ENCODE measurements around the gene DUSP8.

Gene DUSP8

DNA sequence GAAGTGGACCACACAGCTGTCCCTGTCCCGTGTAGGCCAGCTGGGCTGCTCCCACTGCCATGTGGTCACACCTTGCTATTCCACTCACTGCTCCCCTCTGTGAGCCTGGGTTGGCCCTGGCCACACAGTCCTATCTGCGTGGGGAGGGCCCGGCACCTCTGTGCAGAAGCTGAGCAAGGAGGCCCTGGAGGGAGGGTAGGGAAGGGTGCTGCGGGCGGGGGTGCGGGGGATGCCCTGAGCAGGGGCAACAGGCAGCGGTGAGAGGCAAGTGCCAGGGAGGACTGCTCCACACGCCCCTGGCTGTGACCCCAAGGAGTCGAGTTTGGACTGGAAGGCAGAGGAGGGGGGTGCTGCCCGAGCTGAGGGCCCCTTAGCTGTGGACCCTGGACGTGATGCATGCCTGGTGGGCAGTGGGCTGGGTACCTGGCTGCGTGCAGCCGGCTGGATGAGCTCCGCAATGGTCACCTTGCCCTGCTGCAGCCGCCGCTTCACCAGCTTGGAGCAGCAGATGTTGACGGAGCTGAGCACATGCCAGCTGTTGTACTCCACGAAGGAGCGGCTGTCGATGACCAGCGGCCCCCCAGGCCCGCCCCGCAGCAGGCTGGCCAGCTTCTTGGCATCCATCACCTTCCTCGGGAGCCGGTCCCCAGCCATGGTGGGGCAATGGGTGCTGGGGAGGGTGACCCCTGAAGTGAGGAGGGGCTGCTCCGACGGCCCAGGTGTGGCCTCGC is 6.7 kb downstream of the DUSP8 start:
- DNase-seq, result no peak

DNA sequence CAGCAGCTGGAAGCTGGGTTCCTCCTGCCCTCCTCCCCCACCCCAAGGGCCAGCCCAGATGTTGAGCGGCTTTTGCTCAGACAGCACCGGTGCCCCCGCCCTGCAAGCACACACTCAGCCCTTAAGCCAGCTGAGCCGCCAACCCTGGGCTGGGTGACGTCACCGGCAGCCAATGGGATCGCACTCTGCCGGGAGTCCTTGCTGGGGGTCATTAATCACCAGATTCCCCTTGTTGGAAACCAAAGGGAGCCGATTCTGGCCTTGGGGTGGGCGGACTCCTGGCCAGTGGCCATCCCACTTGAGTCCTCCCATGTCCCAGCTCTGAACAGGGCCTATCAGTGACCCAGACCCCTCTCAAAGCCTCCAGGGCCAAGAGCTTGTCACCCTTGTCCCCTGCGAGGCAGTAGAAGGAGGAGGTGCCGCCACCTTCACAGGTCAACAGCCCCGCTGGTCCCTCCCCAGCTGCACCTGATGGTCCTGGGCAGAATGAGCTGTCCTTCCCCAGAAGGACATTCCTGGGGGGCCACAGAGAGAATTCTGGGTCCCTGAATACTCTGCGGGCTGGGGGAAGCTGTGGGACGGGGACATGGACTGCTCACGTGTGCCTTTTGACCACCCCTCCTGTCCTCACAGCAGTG is 7.4 kb downstream of the DUSP8 start:
- DNase-seq, result peak; percentile 94

DNA sequence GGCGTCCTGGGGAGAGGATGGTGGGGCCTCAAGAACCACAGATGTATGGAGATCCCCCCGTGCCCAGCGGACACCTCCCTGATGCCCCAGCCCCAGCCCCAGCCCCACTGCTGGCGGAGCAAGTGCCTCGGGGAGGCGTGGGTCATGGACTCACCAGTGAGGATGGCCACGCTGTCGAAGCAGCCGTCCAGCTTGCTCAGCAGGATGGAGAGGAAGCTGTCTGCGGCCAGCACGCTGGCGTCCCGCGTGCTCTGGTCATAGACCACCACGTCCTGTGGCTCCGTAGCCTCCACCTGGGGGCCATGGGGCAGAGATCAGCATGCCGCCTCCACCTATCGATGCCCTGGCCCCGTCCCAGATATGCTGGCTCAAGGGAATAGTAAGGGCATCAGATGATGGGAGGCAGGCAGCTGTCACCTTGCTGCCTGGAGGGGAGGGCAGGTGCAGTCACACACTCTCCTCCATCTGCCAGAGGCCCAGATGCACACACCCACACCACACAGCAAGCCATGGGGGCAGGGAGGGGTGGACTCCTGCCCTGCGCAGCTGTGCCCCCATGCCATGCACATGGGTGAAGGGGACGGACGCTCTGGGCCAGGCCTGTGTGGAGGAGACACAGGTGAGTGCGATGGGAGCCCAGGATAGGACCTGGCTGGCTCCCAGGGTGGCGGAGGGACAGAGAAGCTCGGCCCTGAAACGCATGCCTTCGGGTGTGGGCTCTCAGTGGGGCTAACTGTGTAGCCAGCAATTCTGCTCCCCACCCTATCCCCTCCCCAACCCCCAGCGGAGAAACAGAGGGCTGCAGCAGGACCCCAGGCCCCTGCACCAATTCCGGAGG is 8.2 kb downstream of the DUSP8 start:
- no peak for DNase-seq

DNA sequence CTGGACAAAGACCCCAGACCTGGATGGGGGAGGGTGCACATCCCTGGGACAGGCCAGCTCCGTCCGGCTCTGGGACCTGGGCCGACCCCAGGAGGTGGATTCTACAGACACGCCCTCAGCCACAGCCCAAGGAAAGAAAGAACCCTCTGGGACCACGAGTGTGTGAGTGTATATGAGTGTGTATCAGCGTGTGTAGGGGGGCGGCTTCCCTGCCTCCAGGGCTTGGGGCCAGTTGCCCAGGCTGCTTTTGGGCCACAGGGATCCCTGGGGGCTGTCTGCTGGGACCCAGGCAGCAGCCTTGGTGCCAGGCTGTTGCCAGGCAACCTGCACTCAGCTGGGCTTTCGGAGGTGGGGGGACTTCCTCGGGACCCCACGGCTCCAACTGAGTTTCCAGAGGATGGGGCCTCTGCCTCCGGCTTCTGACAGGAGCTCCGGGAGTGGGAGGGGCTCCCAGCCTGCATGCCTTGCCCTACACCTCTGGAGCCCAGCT is 8.9 kb downstream of the DUSP8 start:
- DNase-seq, result no peak

DNA sequence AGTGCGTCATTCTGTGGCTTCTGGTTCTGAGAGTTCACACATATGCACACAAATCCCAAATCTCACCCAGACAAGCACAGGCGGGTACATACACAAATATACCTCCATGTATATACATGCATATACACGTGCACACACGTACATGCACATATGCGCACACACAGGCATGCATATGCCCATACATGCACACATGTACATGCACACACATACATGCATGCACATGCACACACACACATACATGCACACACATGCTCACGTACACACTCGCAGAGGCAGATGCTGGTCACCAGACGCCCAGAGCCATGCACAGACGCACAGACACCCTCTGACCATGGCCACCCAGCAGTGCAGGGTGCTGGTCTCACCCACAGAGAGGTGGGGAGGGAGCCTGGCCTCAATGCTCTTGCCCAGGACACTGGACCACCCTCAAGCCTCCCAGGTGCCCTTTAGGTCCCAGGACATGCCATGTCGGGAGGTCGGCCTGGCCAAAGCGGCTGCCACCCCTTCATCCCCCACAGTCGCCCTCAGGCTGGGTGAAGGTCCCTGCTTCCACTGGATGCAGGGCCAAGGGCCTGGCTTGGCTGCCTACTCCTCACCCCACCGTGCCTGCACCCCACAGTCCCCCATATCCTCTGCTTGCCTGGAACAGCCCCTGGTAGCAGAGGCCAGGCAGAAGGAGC is 9.5 kb downstream of the DUSP8 start:
- DNase-seq, result no peak

DNA sequence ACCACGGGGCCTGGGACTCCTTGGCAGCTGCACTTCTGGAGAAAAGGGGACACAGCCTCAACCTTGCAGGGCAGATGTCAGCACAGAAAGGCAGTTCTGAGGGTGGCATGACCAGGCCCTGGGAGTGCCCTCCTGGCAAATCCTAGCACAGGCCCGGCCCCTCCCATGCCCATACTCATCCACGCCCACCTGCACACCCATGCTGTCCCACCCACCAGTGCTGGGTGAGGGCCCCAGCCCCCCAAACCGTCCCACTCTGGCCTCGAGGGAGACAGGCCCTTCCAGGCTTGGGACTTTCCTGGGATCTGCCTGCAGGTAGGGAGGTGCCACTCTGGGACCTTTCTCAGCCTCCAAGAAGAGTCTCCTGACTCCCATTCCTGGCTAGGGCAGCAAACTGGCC is 10.1 kb downstream of the DUSP8 start:
- no peak for DNase-seq

DNA sequence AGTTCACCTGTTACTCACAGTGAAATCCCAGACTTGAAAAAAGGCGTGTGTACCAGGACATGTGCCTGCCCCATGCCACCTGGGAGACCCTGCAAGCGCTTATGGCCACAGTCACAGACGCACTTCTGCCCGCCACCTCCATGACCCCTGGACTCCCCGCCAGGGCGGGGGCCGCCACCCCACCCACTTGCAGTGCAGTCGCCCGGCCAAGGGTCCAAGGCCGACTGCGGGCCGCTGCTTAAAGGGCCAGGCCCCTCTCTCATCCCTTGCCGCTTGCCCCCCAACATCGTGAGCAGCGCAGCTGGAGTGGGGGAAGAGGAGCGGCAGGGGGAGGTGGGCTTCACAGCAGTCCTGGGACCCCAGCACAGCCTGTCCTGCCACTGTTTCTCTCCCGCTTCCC is 10.8 kb downstream of the DUSP8 start:
- DNase-seq, result no peak

DNA sequence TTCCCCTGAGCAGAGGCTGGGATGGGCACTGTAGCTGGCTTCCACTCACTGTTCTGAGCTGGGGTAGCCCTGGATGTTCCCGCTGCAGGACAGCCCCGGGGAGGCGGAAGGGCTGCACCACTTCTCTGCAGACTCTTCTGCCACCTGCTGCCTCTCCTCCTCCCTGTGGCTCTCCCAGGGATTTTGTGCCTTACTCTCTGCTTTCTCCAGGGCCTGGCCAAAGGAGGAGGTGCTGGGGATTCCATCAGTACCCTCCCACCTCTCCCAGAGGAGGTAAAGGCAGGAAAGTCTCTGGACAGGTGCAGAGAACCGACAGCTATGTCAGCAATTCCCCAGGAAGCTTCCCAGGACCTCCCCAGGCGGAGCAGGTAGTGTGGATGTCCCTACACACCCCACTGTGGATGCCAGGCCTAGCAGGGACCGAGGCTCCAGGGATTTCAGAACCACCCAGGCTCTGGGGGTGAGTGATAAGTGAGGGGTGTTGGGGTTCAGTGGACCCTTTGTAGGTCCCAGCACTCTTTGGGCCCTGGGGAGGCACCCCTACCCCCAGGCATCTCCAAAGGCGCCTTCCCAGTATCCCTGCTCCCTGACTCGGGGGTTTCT is 11.3 kb downstream of the DUSP8 start:
- DNase-seq, result no peak

DNA sequence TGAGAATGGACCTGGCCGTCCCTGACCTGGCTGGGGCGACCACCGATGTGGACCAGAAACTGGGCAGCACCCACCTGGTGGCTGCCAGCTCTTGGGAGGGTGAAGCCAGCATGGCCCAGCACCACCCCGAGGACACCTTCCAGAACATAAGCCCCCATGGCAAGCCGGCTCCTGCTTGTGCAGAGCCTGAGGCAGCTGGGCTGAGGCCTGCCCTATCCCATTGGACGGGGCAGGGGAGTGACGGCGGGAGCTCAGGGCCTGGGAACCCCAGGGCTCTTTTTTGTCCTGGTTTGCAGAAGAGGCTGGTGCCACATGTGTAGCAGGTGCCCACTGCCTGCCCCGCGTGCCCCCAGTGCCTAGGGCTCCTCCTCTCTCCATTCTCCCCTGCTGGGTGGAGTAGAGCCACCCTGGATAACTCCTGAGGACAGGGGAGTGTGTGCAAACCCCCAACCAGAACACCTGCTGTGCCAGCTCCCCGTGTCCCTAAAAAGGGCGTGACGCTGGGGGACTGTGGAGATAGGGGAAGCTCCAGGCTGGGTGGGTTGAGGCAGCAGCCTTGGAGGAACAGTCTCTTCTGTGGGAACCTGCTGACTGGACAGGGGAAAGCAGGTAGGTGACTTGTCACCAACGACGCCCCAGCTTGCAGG is 11.9 kb downstream of the DUSP8 start:
- DNase-seq, result no peak

DNA sequence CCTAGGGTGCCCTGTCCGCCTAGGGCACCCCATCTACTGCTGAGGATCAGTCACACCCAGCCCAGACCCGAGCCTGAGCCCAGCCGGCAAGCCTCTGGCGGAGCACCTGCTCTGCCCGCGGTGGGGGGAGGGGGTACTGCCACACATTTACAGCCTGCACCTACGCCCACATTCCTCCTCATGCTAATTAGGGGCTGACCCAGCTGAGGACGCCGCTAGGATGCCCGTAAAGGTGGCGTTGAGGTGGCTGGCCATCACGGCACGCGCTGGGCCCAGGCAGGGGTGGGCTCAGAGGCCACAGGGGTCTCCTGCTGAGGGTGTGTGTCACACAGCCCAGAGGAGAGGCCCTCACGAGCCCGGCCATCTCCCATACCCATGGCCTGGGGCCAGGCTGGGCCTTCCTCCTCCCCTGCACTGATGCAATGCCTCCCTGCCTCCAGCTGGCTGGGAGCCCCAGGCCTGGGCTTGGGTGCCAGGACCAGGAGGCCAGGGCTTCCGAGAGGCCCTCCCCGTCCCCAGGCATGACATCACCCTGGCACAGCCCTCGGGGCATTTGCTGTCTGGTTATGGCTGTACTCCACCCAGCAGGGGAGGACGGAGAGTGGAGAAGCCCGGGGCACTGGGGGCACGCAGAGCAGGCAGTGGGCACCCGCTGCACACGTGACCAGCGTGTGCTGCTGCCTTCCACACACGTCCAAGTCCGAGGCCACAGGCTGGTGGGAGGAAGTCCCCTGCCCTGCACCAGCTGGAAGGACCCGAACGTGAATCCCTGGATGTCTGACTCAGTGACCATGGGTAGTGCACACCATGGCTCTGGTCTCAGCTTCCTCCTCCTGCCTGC is 12.7 kb downstream of the DUSP8 start:
- DNase-seq, result peak; percentile 84

DNA sequence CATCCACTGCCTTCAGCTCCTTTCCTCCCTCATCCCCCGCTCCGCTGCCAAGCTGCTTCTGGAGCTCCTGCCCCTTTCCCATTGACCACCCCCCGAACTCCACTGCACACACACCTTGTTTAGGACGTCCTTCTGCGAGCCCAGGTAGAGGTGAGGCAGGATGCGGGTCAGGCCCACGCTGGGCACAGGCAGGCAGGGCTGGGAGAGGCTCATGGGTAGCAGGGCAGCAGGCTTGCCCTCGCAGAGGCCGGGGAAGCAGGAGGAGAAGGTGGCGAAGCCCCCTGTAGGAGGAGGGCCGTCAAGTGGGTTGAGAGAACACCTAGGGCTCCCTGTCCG is 13.3 kb downstream of the DUSP8 start:
- no peak for DNase-seq

DNA sequence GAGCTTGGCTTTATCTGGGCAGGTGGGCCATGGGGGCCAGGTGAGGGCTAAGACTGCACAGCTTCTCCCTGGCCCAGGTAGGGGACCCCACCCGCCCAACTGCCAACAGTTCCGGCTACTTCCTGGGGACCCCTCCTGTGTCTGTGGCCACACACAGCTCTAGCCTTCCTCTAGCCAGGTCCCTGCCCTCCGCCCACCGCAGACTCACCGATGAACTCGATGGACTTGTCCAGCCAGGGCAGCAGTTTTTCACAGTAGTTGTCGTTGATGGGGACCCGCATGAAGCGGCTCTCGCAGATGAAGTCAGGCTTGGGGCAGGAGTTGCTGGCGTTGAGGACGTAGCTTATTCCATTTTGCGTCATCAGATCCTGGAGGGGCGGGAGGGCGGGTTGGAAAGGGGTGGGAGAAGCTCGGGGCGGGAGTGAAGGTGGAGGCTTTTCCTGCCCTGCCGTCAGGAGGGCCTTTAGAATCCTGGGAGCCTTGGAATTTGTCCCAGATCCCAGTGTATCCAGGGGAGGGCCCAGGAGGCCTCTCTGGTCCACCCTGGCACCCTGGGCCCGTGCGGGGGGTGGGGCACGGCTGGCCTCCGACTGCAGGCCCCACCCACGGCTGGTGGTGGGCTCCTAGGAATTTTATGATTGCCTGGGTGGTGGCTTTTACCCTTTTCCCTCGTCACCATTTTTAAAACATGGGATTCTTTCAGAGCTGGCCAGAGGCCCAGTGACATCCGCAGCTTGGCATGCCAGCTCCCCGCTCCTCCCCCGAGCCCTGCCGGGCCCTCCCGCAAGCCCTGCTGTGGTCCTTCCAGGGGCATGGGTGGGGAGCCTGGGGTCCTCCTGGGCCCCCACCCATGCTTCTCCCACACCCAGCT is 13.9 kb downstream of the DUSP8 start:
- DNase-seq, result peak; percentile 92

DNA sequence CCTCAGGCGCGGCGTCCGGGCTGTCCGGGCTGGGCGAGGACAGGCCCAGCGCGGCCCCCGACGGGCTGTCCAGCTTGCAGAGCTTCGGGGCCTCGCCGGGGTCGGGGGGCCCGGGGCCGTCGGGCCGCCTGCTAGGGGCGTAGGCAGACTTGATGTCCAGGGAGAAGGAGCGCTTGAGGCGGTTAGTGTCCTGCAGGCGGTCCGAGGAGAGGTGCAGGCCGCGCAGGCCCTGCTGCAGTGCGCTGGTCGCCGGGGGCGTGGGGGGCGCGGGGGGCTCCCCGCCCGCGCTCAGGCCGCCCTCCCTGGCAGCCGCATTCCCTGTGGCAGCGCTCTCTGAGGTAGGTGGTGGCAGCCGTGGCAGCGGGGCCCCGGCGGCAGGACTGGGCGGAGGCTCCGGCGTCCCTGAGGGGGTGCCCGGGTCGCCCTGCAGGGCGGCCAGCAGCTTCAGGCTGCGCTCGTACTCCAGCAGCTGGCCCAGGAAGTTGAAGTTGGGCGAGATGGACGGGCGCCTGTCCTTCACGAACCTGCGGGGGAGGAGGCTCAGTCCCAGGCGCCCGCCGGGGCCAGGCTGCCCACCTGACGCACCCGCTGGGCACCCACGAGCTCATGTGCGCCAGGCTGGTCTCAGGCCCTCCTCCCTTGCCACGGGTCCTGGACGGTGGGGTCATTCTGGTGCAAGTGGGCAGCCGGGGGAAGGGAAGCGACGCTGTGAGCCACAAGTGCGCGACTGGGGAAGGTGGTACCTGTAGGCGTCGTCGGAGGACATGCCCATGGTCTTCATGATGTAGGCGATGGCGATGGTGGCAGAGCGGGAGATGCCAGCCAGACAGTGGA is 14.8 kb downstream of the DUSP8 start:
- no peak for DNase-seq

DNA sequence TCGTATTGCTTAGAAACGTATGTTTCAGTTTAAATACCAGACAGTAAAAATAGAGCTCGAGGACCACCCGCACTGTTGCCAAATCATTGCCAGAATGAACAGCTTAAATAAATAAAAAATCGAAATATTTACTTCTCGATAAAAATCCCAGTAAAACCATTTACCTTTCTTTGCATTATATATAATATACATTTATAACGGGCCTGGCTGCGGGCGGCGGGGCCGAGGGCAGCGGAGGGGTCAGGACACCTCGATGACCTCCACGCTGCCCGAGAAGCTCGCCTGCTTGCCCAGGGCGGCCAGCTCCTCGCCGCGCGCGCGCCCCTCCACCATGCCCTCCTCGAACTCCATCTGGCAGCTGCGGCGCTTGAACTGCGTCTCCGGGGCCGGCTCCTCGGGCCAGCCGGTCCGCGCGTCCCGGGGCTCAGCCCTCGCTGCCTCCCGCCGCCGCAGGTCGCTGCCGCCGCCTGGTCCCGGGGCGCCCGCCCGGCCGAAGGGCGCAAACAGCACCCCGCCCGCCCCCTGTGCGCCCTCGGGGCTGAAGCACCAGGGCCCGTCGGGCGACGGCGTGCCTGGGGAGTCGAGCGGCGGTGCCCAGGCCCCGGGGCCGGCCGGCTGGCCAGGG is 15.7 kb downstream of the DUSP8 start:
- no peak for DNase-seq

DNA sequence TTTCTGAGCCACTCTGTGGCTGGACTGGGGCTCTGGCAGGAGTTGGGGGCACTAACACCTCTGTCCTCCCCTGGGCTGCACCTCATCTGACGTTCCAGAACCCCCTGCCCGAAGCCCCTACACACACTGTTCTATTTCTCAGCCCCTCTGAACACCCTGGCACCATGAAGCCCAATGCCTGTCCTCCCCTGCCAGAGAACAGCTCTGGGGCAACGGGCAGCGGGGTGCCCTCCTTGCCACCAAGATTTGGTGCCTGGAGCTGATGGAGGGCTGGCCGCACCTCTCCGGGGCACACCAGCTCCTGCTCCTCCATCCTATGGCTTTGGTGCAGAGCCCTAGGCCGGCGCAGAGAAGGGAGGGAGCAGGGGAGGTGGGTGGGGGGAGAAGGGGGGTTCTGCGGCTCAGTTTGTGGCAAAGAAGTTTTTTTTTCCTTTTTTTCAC is 16.3 kb downstream of the DUSP8 start:
- no peak for DNase-seq

DNA sequence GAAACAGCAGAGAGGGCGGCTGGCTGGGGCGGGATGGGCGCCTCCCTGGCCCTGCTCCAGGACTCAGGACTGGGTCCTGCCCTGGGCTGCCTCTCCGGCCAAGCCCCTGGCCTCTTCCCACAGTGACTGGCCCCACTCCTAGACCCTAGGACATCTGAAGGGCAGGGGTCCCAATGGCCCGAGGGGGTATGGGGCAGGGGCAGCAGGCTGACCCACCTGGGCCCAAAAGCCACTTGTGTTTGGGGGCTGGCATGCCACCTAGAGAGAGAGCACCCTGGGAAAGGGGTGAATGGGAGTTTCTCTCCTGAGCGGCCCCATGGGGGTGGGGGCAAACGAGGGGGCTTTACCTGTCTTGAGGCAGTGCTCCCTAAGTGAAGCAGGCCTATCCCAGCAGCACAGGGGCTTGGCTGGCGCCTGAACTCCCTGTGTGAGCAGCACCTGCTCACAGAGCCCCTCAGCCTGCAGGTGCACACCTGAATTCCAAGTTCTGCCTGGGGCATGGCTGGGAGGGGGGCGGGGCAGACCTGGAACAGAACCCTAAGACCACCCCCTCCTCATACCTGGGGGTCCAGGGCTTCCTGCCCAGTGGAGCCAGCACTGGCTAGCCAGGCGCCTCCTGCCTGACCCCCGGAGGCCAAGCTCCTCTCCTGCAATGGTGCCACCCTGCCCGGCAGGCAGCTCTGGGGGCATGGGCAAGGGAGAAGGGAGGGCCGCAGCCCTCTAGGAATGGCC is 16.9 kb downstream of the DUSP8 start:
- no peak for DNase-seq

DNA sequence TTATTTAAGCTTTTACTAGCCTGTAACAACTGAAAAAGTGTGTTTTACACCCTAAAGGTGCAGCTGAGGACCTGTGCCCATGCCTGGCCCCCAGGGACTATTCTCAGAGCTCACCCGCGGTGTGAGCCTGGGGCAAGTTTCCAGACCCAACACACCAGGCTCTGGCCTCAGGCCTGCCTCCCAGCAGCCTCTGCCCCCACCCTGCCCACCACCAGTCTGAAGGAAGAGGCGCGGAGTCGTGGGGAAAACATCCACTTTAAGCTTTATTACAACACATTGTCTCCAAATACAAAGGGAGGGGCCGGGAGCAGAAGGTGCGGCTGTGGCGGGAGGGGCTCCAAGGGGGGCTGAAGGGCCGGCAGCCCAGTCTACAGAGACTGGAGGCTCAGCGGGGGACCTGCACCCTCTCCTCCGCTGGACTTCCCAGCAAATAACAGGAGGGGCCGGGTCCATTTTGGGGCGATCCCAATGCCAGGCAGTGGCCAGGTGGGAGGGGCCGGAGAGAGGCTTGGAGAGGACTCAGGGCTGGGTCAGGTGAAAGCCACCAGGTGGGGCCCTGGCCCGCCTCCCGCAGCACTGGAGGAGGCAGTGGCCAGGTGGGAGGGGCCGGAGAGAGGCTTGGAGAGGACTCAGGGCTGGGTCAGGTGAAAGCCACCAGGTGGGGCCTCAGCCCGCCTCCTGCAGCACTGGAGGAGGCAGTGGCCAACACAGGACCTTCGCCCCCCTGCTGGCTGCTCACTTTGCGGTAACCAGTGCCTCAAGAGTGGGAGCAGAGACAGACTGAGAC is 18.1 kb downstream of the DUSP8 start:
- no peak for DNase-seq

Data from fibroblast of skin of scalp (primary cell).